A549 (cell line): Measurements from ENCODE around the gene CEP76. TPM values are rescaled to one million over a fixed set of nuclear protein-coding genes. Genes with fewer than 3 reads are reported as not detected.

Experiments
- ATAC-seq, 2 experiments: fragments of 200-7000 bp in 1 of 2; fragments of >200 bp in 1 of 2; cut with Nextera tagmentation in 1 of 2; cut with Tn5 transposase in 1 of 2; 3 replicates each; pipeline versions ENCODE4 v1.8.0 to v1.9.1; 2018 to 2020; ENCODE audit warnings: mild to moderate bottlenecking in 1 of 2, moderate library complexity in 1 of 2
- CTCF ChIA-PET: fragments of 300-600 bp; sonication (Branson Sonifier 250); formaldehyde crosslinking; extraction: SDS; loops from one replicate; lab custom pipeline; 2021; ENCODE audit warnings: antibody characterized with exemption, inconsistent platforms; lab: Yijun Ruan, JAX
- POLR2A ChIA-PET: fragments of 350-600 bp; formaldehyde crosslinking; extraction: SDS; loops from one replicate; lab custom pipeline; 2021; ENCODE audit warnings: antibody characterized with exemption, inconsistent platforms; lab: Yijun Ruan, JAX
- DNase-seq, 2 experiments: peaks; one replicate each; pipeline versions ENCODE4 v3.0.0 to v3.0.0-alpha.2; 2011 to 2016; ENCODE audit warnings: low read depth in 1 of 2, low spot score in 1 of 2
- FAIRE-seq: peaks from 2 replicates; lab custom pipeline; 2011; peaks lifted over from hg19 to GRCh38; lab: Jason Lieb, UNC
- H3K27ac ChIP-seq, 2 experiments: fragments of >200 bp; sonication (Bioruptor Twin); formaldehyde crosslinking; 3 replicates each; pipeline ENCODE4 v1.5.1; 2016 to 2017
- H3K4me1 ChIP-seq: fragments of >200 bp; sonication (Bioruptor Twin); formaldehyde crosslinking; 3 replicates; pipeline ENCODE4 v1.6.1; 2016
- H3K4me2 ChIP-seq: fragments of >200 bp; sonication (Bioruptor Twin); formaldehyde crosslinking; 3 replicates; pipeline ENCODE4 v1.6.1; 2016
- H3K4me3 ChIP-seq: fragments of >200 bp; sonication (Bioruptor Twin); formaldehyde crosslinking; 3 replicates; pipeline ENCODE4 v1.5.1; 2016
- H3K9me3 ChIP-seq: fragments of >200 bp; sonication (Bioruptor Twin); formaldehyde crosslinking; 3 replicates; pipeline ENCODE4 v1.6.1; 2016
- ATOH8 ChIP-seq: fragments of 250-450 bp; sonication (Bioruptor Pico); IDR thresholded peaks from 2 replicates; pipeline ENCODE4 v1.5.0; 2020; ENCODE audit warnings: low read depth, mild to moderate bottlenecking, moderate library complexity
- BCL3 ChIP-seq: fragments of >200 bp; sonication (Bioruptor Twin); formaldehyde crosslinking; IDR thresholded peaks from 3 replicates; pipeline ENCODE4 v1.6.1; 2016
- CBX8 ChIP-seq: fragments of 200-600 bp; sonication (generic); IDR thresholded peaks from 2 replicates; pipeline ENCODE4 v1.6.1; 2016
- CEBPB ChIP-seq, 2 experiments: fragments of >200 bp in 1 of 2; sonication (Bioruptor Twin) in 1 of 2; formaldehyde crosslinking in 1 of 2; IDR thresholded peaks; 2 replicates each; pipeline ENCODE4 v1.6.1; 2012 to 2016
- CHD2 ChIP-seq: fragments of 150-350 bp; IDR thresholded peaks from 2 replicates; pipeline ENCODE4 v1.6.1; 2014; ENCODE audit warnings: low read length; ENCODE audit not compliant: partially characterized antibody
- CHD4 ChIP-seq: fragments of 200-600 bp; sonication (generic); IDR thresholded peaks from 2 replicates; pipeline ENCODE4 v1.6.1; 2016; ENCODE audit warnings: antibody characterized with exemption, mild to moderate bottlenecking, borderline replicate concordance
- EHMT2 ChIP-seq: fragments of 200-600 bp; sonication (generic); IDR thresholded peaks from 2 replicates; pipeline ENCODE4 v1.6.1; 2016; ENCODE audit warnings: antibody characterized with exemption, low read depth, mild to moderate bottlenecking, moderate library complexity
- ESRRA ChIP-seq: fragments of 150-350 bp; IDR thresholded peaks from 2 replicates; pipeline ENCODE4 v1.6.1; 2014; ENCODE audit warnings: mild to moderate bottlenecking, low read length, borderline replicate concordance
- FOSL2 ChIP-seq, 2 experiments: fragments of 450-650 bp in 1 of 2; fragments of >200 bp in 1 of 2; sonication (Bioruptor Twin) in 1 of 2; formaldehyde crosslinking; IDR thresholded peaks; 2 replicates each; pipeline versions ENCODE4 v1.5.0 to v1.6.1; 2016 to 2020; ENCODE audit warnings: mild to moderate bottlenecking in 1 of 2, moderate library complexity in 1 of 2
- FOXS1 ChIP-seq: fragments of 250-450 bp; sonication (Bioruptor Pico); IDR thresholded peaks from 2 replicates; pipeline ENCODE4 v1.5.0; 2020; ENCODE audit warnings: mild to moderate bottlenecking, moderate library complexity
- GATA3 ChIP-seq: IDR thresholded peaks from 2 replicates; pipeline ENCODE4 v1.6.1; 2012; ENCODE audit warnings: borderline replicate concordance
- HDAC2 ChIP-seq: fragments of 200-600 bp; sonication (generic); IDR thresholded peaks from 2 replicates; pipeline ENCODE4 v1.6.1; 2016
- HEYL ChIP-seq: fragments of 250-450 bp; sonication (Bioruptor Pico); IDR thresholded peaks from 2 replicates; pipeline ENCODE4 v1.8.0; 2021; ENCODE audit warnings: mild to moderate bottlenecking, moderate library complexity
- HOXA7 ChIP-seq: fragments of 250-450 bp; sonication (Bioruptor Pico); IDR thresholded peaks from 2 replicates; pipeline ENCODE4 v1.5.0; 2020; ENCODE audit warnings: mild to moderate bottlenecking, moderate library complexity
- HOXB5 ChIP-seq: fragments of 250-450 bp; sonication (Bioruptor Pico); IDR thresholded peaks from 2 replicates; pipeline ENCODE4 v1.5.0; 2020; ENCODE audit warnings: mild to moderate bottlenecking, moderate library complexity
- MAZ ChIP-seq: fragments of 150-350 bp; IDR thresholded peaks from 2 replicates; pipeline ENCODE4 v1.6.1; 2014; ENCODE audit warnings: antibody characterized with exemption, low read depth, low read length, borderline replicate concordance
- NFE2L2 ChIP-seq: fragments of 150-350 bp; conservative IDR thresholded peaks from 2 replicates; pipeline ENCODE4 v1.6.1; 2014; ENCODE audit warnings: low read length
- NPAS2 ChIP-seq: fragments of 250-450 bp; sonication (Bioruptor Pico); IDR thresholded peaks from 2 replicates; pipeline ENCODE4 v1.8.0; 2022; ENCODE audit warnings: mild to moderate bottlenecking, moderate library complexity, borderline replicate concordance
- PBX3 ChIP-seq: IDR thresholded peaks from 2 replicates; pipeline ENCODE4 v1.6.1; 2012
- PHF8 ChIP-seq: fragments of 200-600 bp; sonication (generic); IDR thresholded peaks from 2 replicates; pipeline ENCODE4 v1.6.1; 2016; ENCODE audit warnings: low read depth, mild to moderate bottlenecking, antibody characterized with exemption, moderate library complexity, borderline replicate concordance
- POLR2A ChIP-seq: IDR thresholded peaks from 2 replicates; pipeline ENCODE4 v1.6.1; 2012; ENCODE audit warnings: mild to moderate bottlenecking, low read length
- POLR2AphosphoS2 ChIP-seq: conservative IDR thresholded peaks from 2 replicates; pipeline ENCODE4 v1.6.1; 2012; ENCODE audit warnings: low read length, improper control_type of control experiment, inconsistent platforms
- RAD21 ChIP-seq, 2 experiments: fragments of >200 bp in 1 of 2; sonication (Bioruptor Twin) in 1 of 2; formaldehyde crosslinking in 1 of 2; IDR thresholded peaks in 1 of 2; conservative IDR thresholded peaks in 1 of 2; 2 replicates in 1 of 2; 3 replicates in 1 of 2; pipeline ENCODE4 v1.6.1; 2012 to 2018; ENCODE audit warnings: inconsistent platforms in 1 of 2
- RARB ChIP-seq: fragments of 250-450 bp; sonication (Bioruptor Pico); IDR thresholded peaks from 2 replicates; pipeline ENCODE4 v1.8.0; 2021; ENCODE audit warnings: mild to moderate bottlenecking, moderate library complexity
- REST ChIP-seq: fragments of 200-600 bp; sonication (generic); IDR thresholded peaks from 2 replicates; pipeline ENCODE4 v1.6.1; 2016; ENCODE audit warnings: antibody characterized with exemption, mild to moderate bottlenecking, moderate library complexity
- RFX5 ChIP-seq: fragments of 450-650 bp; IDR thresholded peaks from 2 replicates; pipeline ENCODE4 v1.7.1; 2014; ENCODE audit warnings: antibody characterized with exemption, mild to moderate bottlenecking, moderate library complexity
- RNF2 ChIP-seq: fragments of 200-600 bp; sonication (generic); IDR thresholded peaks from 2 replicates; pipeline ENCODE4 v1.6.1; 2016; ENCODE audit warnings: low read depth, mild to moderate bottlenecking, antibody characterized with exemption, moderate library complexity, borderline replicate concordance
- SREBF2 ChIP-seq: fragments of 450-650 bp; IDR thresholded peaks from 2 replicates; pipeline ENCODE4 v1.6.1; 2014; ENCODE audit warnings: mild to moderate bottlenecking, moderate library complexity
- TFCP2L1 ChIP-seq: fragments of 250-450 bp; sonication (Bioruptor Pico); IDR thresholded peaks from 2 replicates; pipeline ENCODE4 v1.5.0; 2021; ENCODE audit warnings: mild to moderate bottlenecking
- USF2 ChIP-seq: fragments of 450-650 bp; IDR thresholded peaks from 2 replicates; pipeline ENCODE4 v1.6.1; 2014; ENCODE audit warnings: antibody characterized with exemption
- ZNF302 ChIP-seq: fragments of 250-450 bp; sonication (Bioruptor Pico); IDR thresholded peaks from 2 replicates; pipeline ENCODE4 v1.9.0; 2021; ENCODE audit warnings: inconsistent platforms, mild to moderate bottlenecking, moderate library complexity
- ZSCAN20 ChIP-seq: fragments of 250-450 bp; sonication (Bioruptor Pico); IDR thresholded peaks from 2 replicates; pipeline ENCODE4 v1.8.0; 2022; ENCODE audit warnings: mild to moderate bottlenecking, moderate library complexity
- WGBS: methylation state at CpG from one replicate; pipeline ENCODE4 v1.1.6; 2017; ENCODE audit errors: missing lambda C conversion rate; 5-methylcytosine and 5-hydroxymethylcytosine counted together
- polyA minus RNA-seq: library from RNA; depleted of rRNA, polyadenylated mRNA; stranded (reverse); fragments of >200 nt; gene quantifications from 2 replicates; pipeline ENCODE4 v1.2.3, GENCODE V29; 2011; rRNA and poly(A)+ RNA removed
- polyA plus RNA-seq, 4 experiments: library from polyadenylated mRNA; depleted of rRNA in 3 of 4; stranded (reverse); fragments of >200 nt; fragmentation: RNase III in 1 of 4; extraction: RNeasy Plus Mini Kit Qiagen cat#74134 plus additional on column Dnase treatment in 1 of 4; gene quantifications; 2 replicates in 3 of 4; 3 replicates in 1 of 4; pipeline ENCODE4 v1.2.3, GENCODE V29; 2011 to 2017

The CEP76 gene
- polyA plus RNA-seq (2011; rRNA removed) (12.4 and 13.1 TPM in 2 replicates), polyA plus RNA-seq (2017; fragmentation: RNase III; extraction: RNeasy Plus Mini Kit Qiagen cat#74134 plus additional on column Dnase treatment) (7.8 to 7.9 TPM (median 7.9 TPM) in 3 replicates), polyA minus RNA-seq (6.3 and 11.7 TPM in 2 replicates)
- 5.6 and 6.0 TPM in 2 replicates for polyA plus RNA-seq (2012; cell fraction: cytosol; rRNA removed)
- polyA plus RNA-seq (2012; cell fraction: nucleus; rRNA removed): 7.7 TPM in 2 replicates

GRCh38 chr18:12702221-12703095 is at the start of gene CEP76, which contains the start of gene PSMG2:
Gene CEP76, minus strand, starts transcription at chr18:12702723. Its CDS starts 175 bp downstream, at chr18:12702548.
Gene PSMG2, plus strand, starts transcription at chr18:12703042. Its CDS starts 66 bp downstream, at chr18:12703108.
- ATAC-seq (peak; percentile 96), DNase-seq (peak; percentile 73 to 87), FAIRE-seq (no peak)
- peak within 1 kb of the TSS; percentile 90 to 98 for H3K27ac ChIP-seq
- no peaks in the 10 kb centered on the region for H3K9me3 ChIP-seq
- CTCF ChIA-PET: interaction anchor here (1.2 kb wide), 1 partner anchor 232 kb away, joined by 3 read pairs; no protein-coding TSS in a partner anchor
- peaks cover 44% of the 10 kb centered on the region for H3K4me1 ChIP-seq
- peak within 1 kb of the TSS; percentile 98 for H3K4me2 ChIP-seq
- peak within 1 kb of the TSS; percentile 64 for H3K4me3 ChIP-seq
- POLR2A ChIA-PET: interaction anchor here (0.6 to 1.4 kb wide), 6 partner anchors 8 to 325 kb away, joined by 3 to 6 read pairs (median 4); partner anchors contain the start of genes AFG3L2 and PRELID3A
- WGBS: under 1% methylated on average over 32 of the region's 89 CpGs
- TF ChIP-seq HOXA7 (no peak), CHD4 (no peak), ESRRA (no peak), FOXS1 (CRISPR knock-in tag) (no peak), HOXB5 (CRISPR knock-in tag) (no peak), RARB (no peak), TFCP2L1 (CRISPR knock-in tag) (no peak), ZNF302 (CRISPR knock-in tag) (no peak), RAD21 (conservative IDR thresholded peaks at IDR 0.05 in 1 of 2, IDR thresholded peaks at IDR 0.05 in 1 of 2) (no peak), USF2 (no peak), HEYL (CRISPR knock-in tag) (no peak), EHMT2 (no peak), PHF8 (peak; percentile 55; the same call in 1 of the 2 replicates), NPAS2 (CRISPR knock-in tag) (no peak), CHD2 (peak; percentile 63), RFX5 (no peak), ZSCAN20 (no peak), CBX8 (no peak), SREBF2 (no peak), POLR2AphosphoS2 (no peak), MAZ (no peak), RNF2 (no peak), ATOH8 (CRISPR knock-in tag) (no peak), BCL3 (no peak; the same call in 2 of the 3 replicates), POLR2A (peak; percentile 64), NFE2L2 (no peak), REST (peak; percentile 68), GATA3 (no peak; the same call in 1 of the 2 replicates), CEBPB (IDR thresholded peaks at IDR 0.05) (no peak), PBX3 (no peak), FOSL2 (IDR thresholded peaks at IDR 0.05) (no peak), FOSL2 (CRISPR knock-in tag; IDR thresholded peaks at IDR 0.05) (no peak), HDAC2 (no peak)
